Stimulated activated CD4-positive, alpha-beta T cell treated with anti-CD3 and anti-CD28 coated beads, Interleukin-1b, Interleukin-23, amount 100 ng/mL, for 4 hours (primary cell): ENCODE data around the gene FNIP1.
"Not testable (repeated sequence)": the region's sequence is repeated elsewhere in the genome, so short reads cannot be mapped to it uniquely, and the experiment has no call there.

Experiments
- DNase-seq, 2 donors: peaks; one replicate each; pipeline ENCODE4 v3.0.0-alpha.2; 2020; ENCODE audit warnings: low read depth in 2 of 2

The FNIP1 gene

DNA sequence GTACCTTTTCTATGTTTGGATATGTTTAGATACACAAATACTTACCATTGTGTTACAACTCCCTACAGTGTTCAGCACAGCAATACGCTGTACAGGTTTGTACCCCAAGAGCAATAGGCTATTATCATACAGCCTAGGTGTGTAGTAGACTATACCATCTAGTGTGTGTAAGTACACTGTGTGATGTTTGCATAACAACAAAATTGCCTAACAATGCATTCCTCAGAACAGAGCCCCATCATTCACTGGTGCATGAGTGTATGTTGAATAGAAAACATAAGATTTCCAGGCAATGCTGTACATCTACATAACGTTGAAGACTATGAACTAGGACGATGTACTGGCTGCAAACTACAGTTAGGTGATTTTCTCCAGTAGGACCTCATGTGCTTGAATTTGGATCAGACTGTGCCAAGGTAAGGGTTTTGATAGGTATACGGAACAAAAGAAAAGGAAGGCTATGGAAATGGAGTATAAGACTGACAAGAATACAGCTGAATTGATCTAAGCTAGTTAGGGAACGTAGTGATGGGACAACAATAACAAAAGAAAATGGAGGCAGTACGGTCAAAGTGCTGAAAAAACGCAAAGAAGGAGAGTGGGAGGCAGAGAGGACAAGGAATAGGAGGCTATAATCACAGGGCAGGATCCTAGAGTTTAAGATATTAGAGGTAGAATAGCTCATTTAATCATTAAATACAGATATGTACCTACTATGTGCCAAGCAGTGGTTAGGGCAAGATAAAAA is 46.9 kb downstream of the FNIP1 start:
- no peak for DNase-seq

DNA sequence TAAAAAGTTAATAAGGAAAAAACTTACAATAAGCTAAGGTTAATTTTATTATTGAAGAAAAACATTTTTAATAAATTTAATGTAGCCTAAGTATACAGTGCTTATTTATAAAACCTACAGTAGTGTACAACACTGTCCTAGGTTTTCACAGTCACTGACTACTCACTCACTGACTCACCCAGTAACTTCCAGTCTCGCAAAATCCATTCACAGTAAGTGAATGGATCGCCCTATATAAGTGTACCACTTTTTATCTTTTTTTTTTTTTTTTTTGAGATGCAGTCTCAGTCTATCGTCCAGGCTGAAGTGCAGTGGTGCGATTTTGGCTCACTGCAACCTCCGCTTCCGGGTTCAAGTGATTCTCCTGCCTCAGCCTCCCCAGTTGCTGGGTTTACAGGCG is 47.7 kb downstream of the FNIP1 start:
- no peak for DNase-seq

DNA sequence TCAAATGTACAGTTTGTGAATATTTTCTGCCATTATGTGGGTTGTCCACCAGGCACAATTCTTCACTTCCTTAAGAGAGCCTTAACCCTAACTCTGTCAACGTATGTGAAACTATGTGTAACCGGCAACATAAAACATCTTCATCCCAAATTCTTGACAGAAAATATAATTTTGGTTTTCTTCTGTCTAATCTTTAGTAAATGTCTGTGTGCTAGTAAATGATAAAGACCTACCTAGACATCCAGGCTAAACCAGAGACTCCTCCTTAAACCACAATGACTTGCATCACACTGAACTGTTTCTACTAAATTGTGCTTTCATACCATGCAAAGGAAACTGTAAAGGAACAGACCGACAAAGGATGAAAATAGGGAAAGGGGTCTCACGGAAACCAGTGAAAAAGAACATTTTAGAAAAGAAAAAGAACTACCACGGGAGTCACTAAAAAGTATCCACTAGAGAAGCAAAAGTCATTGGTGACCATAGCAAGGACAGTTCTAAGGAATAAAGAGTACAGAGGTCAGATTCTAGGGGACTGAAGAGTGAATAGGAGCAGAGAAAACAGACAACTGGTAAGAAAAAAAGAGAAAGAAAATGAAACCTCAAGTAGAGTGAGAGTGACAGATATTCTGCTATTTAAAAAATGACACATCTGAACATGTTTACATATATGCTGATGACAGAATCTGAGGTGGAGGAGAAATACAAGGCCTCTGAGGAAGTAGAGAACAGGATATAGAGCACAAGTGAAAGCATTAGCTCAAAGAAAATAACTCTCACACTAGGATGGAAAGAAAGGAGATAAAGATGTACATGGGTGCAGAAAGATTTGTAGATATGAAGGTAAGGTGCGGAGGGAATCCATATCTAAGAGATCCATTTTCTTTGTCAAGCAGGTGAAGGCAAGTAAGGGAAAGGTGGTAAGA is 49.4 kb downstream of the FNIP1 start:
- no peak for DNase-seq

DNA sequence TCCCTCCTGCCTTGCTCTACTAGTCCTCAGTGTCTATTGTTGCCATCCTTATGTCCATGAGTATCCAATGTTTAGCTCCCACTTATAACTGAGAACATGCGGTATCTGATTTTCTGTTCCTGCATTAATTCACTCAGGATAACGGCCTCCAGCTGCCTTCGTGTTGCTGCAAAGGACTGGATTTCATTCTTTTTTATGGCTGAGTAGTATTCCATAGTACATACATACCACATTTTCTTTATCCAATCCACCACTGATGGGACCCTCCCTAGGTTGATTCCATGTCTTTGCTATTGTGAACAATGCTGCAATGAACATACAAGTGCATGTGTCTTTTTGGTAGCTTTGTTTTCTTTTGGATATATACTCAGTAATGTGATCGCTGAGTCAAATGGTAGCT is 50.4 kb downstream of the FNIP1 start:
- DNase-seq: no peak

DNA sequence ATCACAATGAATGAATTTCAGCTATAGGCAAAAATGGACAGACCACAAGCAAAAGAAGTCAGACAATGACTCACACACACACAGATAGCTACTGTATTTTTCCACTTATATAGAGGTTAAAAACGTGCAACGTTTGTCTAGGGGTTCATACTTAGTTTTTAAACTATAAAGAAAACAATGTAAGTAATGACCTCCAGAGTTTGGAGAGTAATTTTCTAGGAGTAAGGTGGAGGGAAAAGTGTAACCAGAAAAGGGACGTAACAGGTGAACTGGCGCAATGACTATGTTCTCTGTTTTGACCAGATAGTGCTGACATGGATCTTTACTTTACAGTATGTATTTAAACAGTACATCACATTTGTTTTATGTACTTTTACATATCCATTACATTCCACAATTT is 51.1 kb downstream of the FNIP1 start:
- no peak for DNase-seq

DNA sequence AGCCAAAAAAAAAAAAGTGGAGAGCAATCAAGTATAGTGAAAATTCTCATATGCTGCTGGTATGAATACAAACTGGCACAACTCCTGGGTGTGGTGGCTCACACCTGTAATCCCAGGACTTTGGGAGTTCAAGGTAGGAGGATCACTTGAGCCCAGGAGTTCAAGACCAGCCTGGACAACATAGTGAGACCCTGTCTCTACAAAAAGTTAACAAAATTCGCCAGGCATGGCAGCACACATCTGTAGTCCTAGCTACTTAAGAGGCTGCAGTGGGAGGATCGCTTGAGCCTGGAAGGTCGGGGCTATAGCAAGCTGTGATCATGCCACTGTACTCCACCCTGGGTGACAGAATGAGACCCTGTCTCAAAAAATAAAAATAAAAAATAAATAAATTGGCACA is 51.7 kb downstream of the FNIP1 start:
- no peak for DNase-seq

DNA sequence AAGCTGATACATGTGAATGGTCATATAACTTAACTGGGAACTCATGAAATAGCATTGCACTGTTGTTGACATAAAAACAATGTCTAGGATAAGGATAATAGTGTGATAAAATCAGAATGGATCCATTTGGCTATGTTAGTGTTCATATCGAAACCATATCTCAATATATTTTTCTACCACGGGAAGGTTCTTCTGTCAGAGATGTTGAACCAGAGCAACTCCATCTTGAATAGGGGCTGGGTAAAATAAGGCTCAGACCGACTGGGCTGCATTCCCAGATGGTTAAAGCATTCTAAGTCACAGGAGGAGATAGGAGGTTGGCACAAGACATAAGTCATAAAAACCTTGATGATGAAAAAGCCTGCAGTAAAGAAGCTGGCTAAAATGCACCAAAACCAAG is 56.3 kb downstream of the FNIP1 start:
- no peak for DNase-seq

DNA sequence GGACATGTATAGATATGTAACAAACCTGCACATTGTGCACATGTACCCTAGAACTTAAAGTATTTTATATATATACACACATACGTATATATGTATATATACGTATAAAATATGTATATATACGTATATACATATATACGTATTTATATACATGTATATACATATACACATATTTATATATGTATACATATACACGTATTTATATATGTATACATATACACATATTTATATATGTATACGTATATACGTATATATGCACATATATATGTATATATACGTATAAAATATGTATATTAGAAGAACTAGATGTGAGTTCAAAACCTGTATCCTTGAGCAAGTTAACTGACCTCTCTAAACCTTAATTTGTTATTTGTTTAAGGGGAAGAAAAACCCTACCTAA is 61.4 kb downstream of the FNIP1 start:
- no peak for DNase-seq

DNA sequence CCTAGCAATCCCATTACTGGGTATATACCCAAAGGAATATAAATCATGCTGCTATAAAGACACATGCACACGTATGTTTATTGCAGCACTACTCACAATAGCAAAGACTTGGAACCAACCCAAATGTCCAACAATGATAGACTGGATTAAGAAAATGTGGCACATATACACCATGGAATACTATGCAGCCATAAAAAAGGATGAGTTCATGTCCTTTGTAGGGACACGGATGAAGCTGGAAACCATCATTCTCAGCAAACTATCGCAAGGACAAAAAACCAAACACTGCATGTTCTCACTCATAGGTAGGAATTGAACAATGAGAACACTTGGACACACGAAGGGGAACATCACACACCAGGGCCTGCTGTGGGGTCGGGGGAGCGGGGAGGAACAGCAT is 61.9 kb downstream of the FNIP1 start:
- not testable (repeated sequence) for DNase-seq

DNA sequence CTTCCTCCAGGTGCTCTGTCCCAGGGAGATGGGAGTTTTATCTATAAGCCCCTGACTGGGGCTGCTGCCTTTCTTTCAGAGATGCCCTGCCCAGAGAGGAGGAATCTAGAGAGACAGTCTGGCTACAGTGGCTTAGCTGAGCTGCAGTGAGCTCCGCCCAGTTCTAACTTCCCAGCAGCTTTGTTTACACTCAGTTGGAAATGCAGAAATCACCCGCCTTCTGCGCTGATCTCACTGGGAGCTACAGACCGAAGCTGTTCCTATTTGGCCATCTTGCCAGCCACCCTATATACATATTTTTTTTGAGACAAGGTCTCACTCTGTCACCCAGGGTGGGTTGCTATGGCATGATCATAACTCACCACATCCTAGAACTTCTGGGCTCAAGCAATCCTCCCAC is 67.5 kb downstream of the FNIP1 start:
- not testable (repeated sequence) for DNase-seq

DNA sequence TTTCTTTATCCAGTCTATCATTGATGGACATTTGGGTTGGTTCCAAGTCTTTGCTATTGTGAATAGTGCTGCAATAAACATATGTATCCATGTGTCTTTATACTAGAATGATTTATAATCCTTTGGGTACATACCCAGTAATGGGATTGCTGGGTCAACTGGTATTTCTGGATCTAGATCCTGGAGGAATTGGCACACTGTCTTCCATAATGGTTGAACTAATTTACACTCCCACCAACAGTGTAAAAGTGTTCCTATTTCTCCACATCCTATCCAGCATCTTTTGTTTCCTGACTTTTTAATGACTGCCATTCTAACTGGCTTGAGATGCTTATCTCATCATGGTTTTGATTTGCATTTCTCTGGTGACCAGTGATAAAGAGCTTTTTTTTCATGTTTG is 72.7 kb downstream of the FNIP1 start:
- not testable (repeated sequence) for DNase-seq

DNA sequence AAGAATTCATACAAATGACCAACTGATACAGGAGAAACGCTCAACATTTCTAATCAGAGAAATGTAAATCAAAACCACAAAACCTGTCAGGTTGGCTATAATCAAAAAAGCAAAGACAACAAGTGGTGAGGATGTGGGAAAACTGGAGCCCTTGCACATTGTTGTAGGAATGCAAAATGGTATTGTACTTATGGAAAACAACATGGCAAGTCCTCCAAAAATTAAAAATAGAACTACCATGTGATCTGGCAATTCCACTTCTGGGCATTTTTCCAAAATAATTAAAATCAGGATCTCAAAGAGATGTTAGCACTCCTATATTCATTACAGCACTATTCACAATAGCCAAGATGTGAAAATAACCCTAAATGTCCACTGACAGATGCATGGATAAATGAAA is 76.1 kb downstream of the FNIP1 start:
- DNase-seq: no peak

DNA sequence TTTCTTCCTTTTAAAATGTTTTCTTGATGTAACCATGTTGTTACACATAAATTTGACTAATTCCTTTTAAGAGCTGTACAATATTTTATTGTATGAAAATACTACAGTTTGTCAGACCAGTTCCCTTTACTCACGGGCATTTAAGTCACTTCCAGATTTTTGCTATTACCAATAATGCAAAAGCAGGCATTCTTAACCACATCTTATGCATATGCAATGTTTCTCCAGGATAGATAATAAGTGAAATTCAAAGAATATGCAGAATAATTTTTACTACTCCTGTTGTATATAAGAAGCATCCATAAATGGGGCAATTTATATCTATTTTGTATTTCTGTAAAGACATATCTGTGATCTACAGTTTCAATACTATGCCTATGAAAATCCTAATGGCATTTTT is 77.3 kb downstream of the FNIP1 start:
- DNase-seq: no peak

DNA sequence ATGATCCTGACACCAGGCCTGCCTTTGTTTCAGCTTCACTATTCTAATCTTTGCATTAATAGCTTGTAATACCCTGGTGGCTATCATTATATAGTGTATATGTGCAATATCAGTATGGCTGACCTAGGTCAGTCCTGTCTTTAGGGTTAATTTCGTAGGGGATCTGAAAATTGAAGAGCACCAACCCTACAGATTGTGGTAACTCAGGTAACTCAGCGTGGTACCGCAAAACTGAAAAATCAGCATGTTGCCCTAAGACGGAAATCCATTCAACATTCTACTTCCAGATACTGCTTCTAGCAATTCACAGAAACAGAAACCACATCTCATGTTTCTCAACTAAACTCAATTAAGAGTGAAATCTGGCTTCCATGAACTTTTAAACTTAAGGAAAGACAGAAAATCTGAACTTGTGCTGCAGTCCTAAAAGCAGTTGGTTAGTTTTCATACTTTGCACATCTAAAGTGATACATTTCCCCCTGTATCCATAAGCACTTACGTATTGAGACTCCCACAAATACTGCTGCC is 78.3 kb downstream of the FNIP1 start:
- no peak for DNase-seq

DNA sequence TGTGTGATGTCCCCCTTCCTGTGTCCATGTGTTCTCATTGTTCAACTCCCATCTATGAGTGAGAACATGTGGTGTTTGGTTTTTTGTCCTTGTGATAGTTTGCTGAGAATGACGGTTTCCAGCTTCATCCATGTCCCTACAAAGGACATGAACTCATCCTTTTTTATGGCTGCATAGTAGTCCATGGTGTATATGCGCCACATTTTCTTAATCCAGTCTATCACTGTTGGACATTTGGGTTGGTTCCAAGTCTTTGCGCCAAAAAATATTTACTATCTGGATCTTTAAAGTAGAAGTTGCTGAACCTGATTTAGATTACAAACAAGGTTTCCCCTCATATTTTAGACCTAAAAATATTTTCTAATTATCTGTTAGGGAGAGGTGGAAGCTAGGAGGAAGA is 79.7 kb downstream of the FNIP1 start:
- DNase-seq: not testable (repeated sequence)

DNA sequence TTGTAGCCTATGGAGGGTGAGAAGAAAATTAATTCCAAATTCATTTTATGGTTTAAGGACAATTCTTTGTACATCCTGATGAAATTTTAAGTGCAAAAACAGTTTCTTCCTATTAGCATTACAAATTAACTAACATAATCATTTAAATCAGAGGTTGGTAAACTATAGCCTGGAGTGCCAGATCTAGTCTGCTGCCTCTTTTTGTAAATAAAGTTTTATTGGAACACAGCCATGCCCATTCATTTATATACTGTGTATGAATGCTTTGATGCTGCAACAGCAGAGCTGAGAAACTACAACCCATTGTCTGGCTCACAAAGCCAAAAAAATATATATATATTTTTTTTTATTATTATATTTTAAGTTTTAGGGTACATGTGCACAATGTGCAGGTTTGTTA is 80.2 kb downstream of the FNIP1 start:
- DNase-seq: no peak

DNA sequence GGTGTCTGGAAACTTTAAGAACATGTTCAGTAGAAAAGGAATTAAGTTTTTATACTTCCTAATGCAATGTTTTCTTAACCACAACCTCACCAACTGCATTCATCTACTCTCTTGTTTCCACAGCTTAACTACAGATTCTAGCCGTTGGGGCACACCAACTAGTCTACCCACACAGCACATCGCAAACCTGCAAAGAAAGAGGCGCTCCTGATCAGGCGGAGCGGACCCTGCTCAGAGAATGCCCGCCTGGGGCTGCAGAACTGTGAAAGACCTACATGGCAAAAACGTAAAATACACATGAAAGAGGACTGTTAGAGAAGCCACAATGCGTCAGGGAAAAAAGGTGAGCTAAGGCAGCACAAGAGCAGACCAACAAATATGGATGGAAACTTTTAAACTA is 86.4 kb downstream of the FNIP1 start:
- DNase-seq: no peak

DNA sequence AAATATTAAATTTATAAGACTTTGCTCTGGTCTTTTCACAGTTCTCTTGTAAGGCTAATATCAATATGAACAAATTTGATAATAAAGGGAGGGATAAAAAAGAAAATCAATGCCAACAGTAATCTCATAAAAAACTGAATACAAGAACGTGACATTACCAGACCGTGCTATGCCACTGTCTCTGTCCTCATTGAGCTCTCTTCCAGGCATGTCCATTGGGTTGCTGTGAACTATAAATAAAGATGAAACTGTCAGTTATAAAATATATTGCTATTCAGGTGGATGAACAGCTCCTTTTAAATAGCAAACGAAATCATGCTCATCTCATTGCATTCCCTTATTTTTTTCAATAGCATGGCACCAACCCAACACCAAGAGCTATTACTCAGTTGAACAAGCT is 87.8 kb downstream of the FNIP1 start:
- DNase-seq: no peak

DNA sequence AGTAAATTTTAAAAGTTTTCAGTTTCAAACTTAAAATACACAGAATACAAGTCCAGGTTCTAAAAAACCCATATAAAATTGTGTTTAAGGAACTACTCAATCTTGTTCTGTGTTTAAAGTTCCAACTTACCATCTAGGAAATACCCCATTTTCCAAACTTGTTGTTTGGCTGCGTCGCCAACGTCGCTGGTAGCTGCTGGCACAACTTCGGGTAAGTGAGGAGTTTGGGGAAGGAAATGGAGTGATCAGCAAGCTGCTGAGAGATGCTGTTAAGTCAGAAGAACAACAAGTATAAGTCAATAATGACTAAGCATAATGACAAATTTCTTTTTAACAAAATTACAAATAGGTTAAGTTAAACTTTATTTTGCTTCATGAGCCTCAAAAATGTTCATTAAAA is 90.5 kb downstream of the FNIP1 start:
- DNase-seq: no peak

DNA sequence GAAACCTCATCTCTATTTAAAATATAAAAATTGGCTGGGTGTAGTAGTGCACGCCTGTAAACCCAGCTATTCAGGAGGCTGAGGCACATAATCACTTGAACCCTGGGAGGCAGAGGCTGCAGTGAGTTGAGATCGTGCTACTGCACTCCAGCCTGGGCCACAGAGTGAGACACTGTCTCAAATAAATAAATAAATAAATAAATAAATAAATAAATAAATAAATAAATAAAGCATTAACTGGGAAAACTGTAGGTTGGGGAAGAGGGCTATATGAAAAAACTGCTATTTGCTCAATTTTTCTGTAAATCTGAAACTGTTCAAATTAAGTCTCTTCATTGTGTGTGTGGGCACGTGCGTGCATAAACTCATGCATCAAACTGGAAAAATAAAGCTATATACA is 101.9 kb downstream of the FNIP1 start:
- no peak for DNase-seq

DNA sequence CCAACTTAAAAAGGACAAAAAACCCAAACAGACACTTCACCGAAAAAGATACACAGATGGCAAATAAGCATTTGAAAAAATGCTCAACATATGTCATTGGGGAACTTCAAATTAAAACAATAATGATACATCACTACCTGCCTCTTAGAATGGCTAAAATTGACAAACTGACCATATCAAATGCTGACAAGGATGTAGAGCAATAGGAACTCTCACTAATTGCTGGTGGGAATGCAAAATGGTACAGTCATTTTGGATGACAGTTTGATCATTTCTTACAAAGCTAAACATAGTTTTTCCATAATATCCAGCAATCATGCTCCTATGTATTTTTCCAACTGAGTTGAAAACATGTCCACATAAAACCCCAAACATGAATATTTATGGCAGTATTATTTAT is 102.9 kb downstream of the FNIP1 start:
- DNase-seq: no peak

DNA sequence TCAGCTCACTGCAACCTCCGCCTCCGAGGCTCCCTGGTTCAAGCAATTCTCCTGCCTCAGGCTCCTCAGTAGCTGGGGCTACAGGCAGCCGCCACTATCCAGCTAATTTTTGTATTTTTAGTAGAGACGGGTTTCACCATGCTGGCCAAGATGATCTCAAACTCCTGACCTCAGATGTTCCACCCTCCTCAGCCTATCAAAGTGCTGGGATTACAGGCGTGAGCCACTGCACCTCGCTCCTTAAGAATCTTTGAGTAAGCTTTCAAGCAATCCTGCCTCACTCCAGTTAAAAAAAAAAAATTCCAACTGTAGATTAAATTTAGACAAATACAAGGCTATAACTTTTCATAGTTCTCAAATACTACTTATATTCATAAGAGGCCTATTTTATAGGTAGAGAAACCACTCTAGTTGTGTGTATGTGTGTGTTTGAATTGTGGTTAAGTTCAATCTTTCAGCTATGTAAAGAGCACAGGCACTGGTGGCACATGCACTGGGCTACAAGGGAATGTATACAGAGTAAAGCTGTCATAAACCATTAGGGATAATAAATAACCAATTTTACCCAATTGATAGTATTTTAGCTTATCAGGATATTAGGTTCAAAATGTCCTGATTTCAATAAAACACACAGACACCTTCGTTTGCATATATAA is 111.2 kb downstream of the FNIP1 start:
- no peak for DNase-seq
